NCI-H2196 treated with DMSO at 0.1 percent for 48 hours (cell line): ENCODE results near the gene RSAD2.

Experiments
- DNase-seq: peaks from one replicate; lab custom pipeline; 2025; ENCODE audit not compliant: unreplicated experiment; lab: John Stamatoyannopoulos, UW

Gene RSAD2

GRCh38 chr2:6863792-6864191 is 13.8 kb upstream of the RSAD2 start:
- no peak for DNase-seq

- DNase-seq: no peak
Observed at GRCh38 chr2:6864231-6864754, 13.3 kb upstream of the RSAD2 start.

GRCh38 chr2:6864923-6865345 is 12.6 kb upstream of the RSAD2 start:
- DNase-seq: no peak

- DNase-seq: peak; percentile 32
Observed at GRCh38 chr2:6865346-6866274, 12.0 kb upstream of the RSAD2 start, which contains the start of gene CMPK2. Gene CMPK2 (minus strand): TSS chr2:6865907. CDS start chr2:6865696, 211 bp downstream.

GRCh38 chr2:6866275-6866671 is 11.3 kb upstream of the RSAD2 start:
- DNase-seq: peak; percentile 57

- DNase-seq: no peak
Observed at GRCh38 chr2:6866982-6867381, 10.6 kb upstream of the RSAD2 start.

GRCh38 chr2:6872394-6872793 is 5.2 kb upstream of the RSAD2 start:
- DNase-seq: no peak

- DNase-seq: no peak
Observed at GRCh38 chr2:6874032-6874431, 3.5 kb upstream of the RSAD2 start.

GRCh38 chr2:6876309-6876708 is 1.3 kb upstream of the RSAD2 start:
- no peak for DNase-seq

GRCh38 chr2:6878549-6878948 is 972 bp downstream of the RSAD2 start:
- no peak for DNase-seq

- DNase-seq: no peak
Observed at GRCh38 chr2:6879011-6879410, 1.4 kb downstream of the RSAD2 start.

GRCh38 chr2:6880200-6880733 is 2.7 kb downstream of the RSAD2 start:
- DNase-seq: no peak

- DNase-seq: no peak
Observed at GRCh38 chr2:6881046-6881445, 3.5 kb downstream of the RSAD2 start.

GRCh38 chr2:6881516-6881915 is 3.9 kb downstream of the RSAD2 start:
- DNase-seq: no peak

GRCh38 chr2:6883448-6884122 is 6.0 kb downstream of the RSAD2 start:
- no peak for DNase-seq

GRCh38 chr2:6885551-6885950 is 8.0 kb downstream of the RSAD2 start:
- no peak for DNase-seq

GRCh38 chr2:6885968-6886367 is 8.4 kb downstream of the RSAD2 start:
- no peak for DNase-seq

- no peak for DNase-seq
Observed at GRCh38 chr2:6887751-6888192, 10.2 kb downstream of the RSAD2 start.

GRCh38 chr2:6888724-6889123 is 11.1 kb downstream of the RSAD2 start:
- no peak for DNase-seq

- no peak for DNase-seq
Observed at GRCh38 chr2:6893876-6894482, 16.4 kb downstream of the RSAD2 start.
